HepG2 (cell line): ENCODE results near the gene CYB5R2. TPM values are rescaled to one million over a fixed set of nuclear protein-coding genes. Genes with fewer than 3 reads are reported as not detected.

Experiments used
- ATAC-seq: fragments of 200-7000 bp; cut with Tn5 transposase; 3 replicates; pipeline ENCODE4 v1.9.1; 2020; ENCODE audit warnings: mild to moderate bottlenecking, moderate library complexity
- BruUV-seq: library from RNA; stranded (reverse); fragments of 400-500 nt; replicated peaks from 2 replicates; lab custom pipeline; 2021; lab: Mats Ljungman, UMichigan
- CTCF ChIA-PET: fragments of 300-600 bp; formaldehyde crosslinking; extraction: SDS; loops from one replicate; lab custom pipeline; 2021; ENCODE audit warnings: low total read pairs, inconsistent platforms, low intra/inter-chr PET ratio; lab: Yijun Ruan, JAX
- POLR2A ChIA-PET: fragments of 350-600 bp; sonication (Branson Sonifier 250); formaldehyde crosslinking; loops from one replicate; lab custom pipeline; 2020; ENCODE audit warnings: antibody characterized with exemption, inconsistent platforms; lab: Yijun Ruan, JAX
- DNase-seq: peaks from one replicate; pipeline ENCODE4 v3.0.0-alpha.2; 2015; ENCODE audit warnings: low spot score
- FAIRE-seq: peaks from 3 replicates; lab custom pipeline; 2011; peaks lifted over from hg19 to GRCh38; lab: Jason Lieb, UNC
- H2AFZ ChIP-seq: one replicate; pipeline ENCODE4 v1.6.1; 2011; ENCODE audit warnings: low read length, inconsistent platforms
- H3K27ac ChIP-seq: fragments of 300-600 bp; 3 replicates; pipeline ENCODE4 v1.8.0; 2011; ENCODE audit warnings: mixed run types, mild to moderate bottlenecking, mixed read lengths, low read length, inconsistent platforms; ENCODE audit not compliant: insufficient read depth; ENCODE audit errors: extremely low read length
- H3K27me3 ChIP-seq, 2 experiments: fragments of 200-600 bp in 1 of 2; 2 replicates in 1 of 2; 3 replicates in 1 of 2; pipeline versions ENCODE4 v1.6.0 to v1.8.0; 2011; ENCODE audit warnings: low read length in 2 of 2, mild to moderate bottlenecking in 2 of 2, moderate library complexity in 2 of 2, inconsistent platforms in 1 of 2; ENCODE audit not compliant: insufficient read depth in 2 of 2, control insufficient read depth in 1 of 2
- H3K36me3 ChIP-seq, 2 experiments: fragments of 200-600 bp in 1 of 2; replicated peaks in 1 of 2; 2 replicates in 1 of 2; 3 replicates in 1 of 2; pipeline versions ENCODE4 v1.5.1 to v1.8.0; 2011; ENCODE audit warnings: low read length in 2 of 2, inconsistent platforms in 1 of 2; ENCODE audit not compliant: insufficient read depth in 2 of 2, control insufficient read depth in 1 of 2
- H3K4me1 ChIP-seq: 2 replicates; pipeline ENCODE4 v1.5.1; 2012; ENCODE audit warnings: low read length, inconsistent platforms; ENCODE audit not compliant: insufficient read depth
- H3K4me2 ChIP-seq: 2 replicates; pipeline ENCODE4 v1.6.0; 2011; ENCODE audit warnings: low read depth, low read length, inconsistent platforms
- H3K4me3 ChIP-seq, 3 experiments: fragments of 200-600 bp in 1 of 3; sonication (generic), shearing (Covaris generic) in 1 of 3; replicated peaks in 1 of 3; 2 replicates each; pipeline ENCODE4 v1.5.1; 2011 to 2016; ENCODE audit warnings: low read length in 3 of 3, inconsistent platforms in 2 of 3, low read depth in 2 of 3, mild to moderate bottlenecking in 2 of 3, control low read depth in 1 of 3, mixed read lengths in 1 of 3; ENCODE audit not compliant: insufficient read depth in 1 of 3
- H3K79me2 ChIP-seq: one replicate; pipeline ENCODE4 v1.6.1; 2011; ENCODE audit warnings: low read length, inconsistent platforms; ENCODE audit not compliant: insufficient read depth
- H3K9ac ChIP-seq: 2 replicates; pipeline ENCODE4 v1.6.0; 2011; ENCODE audit warnings: mild to moderate bottlenecking, low read depth, low read length, inconsistent platforms; ENCODE audit not compliant: insufficient read depth
- H3K9me3 ChIP-seq: 2 replicates; pipeline ENCODE4 v1.5.1; 2012; ENCODE audit warnings: mild to moderate bottlenecking, low read length
- H4K20me1 ChIP-seq: 2 replicates; pipeline ENCODE4 v1.6.0; 2011; ENCODE audit warnings: inconsistent platforms, mild to moderate bottlenecking, low read length, moderate library complexity; ENCODE audit not compliant: insufficient read depth
- ZNF615 ChIP-seq: sonication (generic); formaldehyde crosslinking; IDR thresholded peaks from 2 replicates; pipeline ENCODE4 v1.5.0; 2020; ENCODE audit warnings: mild to moderate bottlenecking, missing genetic modification reagents, borderline replicate concordance
- WGBS: methylation state at CpG from one replicate; pipeline ENCODE4 v1.1.6; 2017; ENCODE audit warnings: low lambda C conversion rate; 5-methylcytosine and 5-hydroxymethylcytosine counted together
- in situ Hi-C: cut with HindIII; loops from 2 replicates; pipeline ENCODE4 v1.10.0; 2017; ENCODE audit warnings: low pct_unique_long_range_greater_than_20kb; ENCODE audit not compliant: extremely low pct_ligation_motif_present
- intact Hi-C: fragments of 100-400 bp; cut with micrococcal nuclease; formaldehyde crosslinking; loops from one replicate; pipeline ENCODE4 v1.10.0; 2022; ENCODE audit not compliant: unreplicated experiment
- polyA plus RNA-seq, 8 experiments: library from polyadenylated mRNA; depleted of rRNA in 3 of 8; stranded (reverse) in 7 of 8; unstranded in 1 of 8; fragments of >200 nt; fragmentation: Illumina TruSeq in 4 of 8; extraction: Trizol in 4 of 8; gene quantifications; 2 replicates each; pipeline versions ENCODE4 v1.2.1 to v1.2.3, GENCODE V29; 2011 to 2016; ENCODE audit warnings: low read depth in 4 of 8, missing spikeins in 1 of 8, mixed read lengths in 1 of 8; ENCODE audit not compliant: insufficient read depth in 1 of 8
- total RNA-seq, 5 experiments: library from RNA; depleted of rRNA; stranded (reverse); fragments of >200 nt; fragmentation: Illumina TruSeq; extraction: Trizol; gene quantifications; 2 replicates each; pipeline ENCODE4 v1.2.3, GENCODE V29; 2016; ENCODE audit warnings: low read depth in 1 of 5
- TF ChIP-seq, protein P1 (sequence below): sonication (generic); formaldehyde crosslinking; IDR thresholded peaks from 2 replicates; pipeline ENCODE4 v1.4.0; 2020; ENCODE audit warnings: missing genetic modification reagents, borderline replicate concordance

The CYB5R2 gene
- total and polyA plus RNA-seq, 2 of the 13 experiments (the other 11 are each of a cell fraction or from before 2014, with no cell fraction given) = 0.40 to 0.51 TPM

- TF ChIP-seq, protein P1, sequence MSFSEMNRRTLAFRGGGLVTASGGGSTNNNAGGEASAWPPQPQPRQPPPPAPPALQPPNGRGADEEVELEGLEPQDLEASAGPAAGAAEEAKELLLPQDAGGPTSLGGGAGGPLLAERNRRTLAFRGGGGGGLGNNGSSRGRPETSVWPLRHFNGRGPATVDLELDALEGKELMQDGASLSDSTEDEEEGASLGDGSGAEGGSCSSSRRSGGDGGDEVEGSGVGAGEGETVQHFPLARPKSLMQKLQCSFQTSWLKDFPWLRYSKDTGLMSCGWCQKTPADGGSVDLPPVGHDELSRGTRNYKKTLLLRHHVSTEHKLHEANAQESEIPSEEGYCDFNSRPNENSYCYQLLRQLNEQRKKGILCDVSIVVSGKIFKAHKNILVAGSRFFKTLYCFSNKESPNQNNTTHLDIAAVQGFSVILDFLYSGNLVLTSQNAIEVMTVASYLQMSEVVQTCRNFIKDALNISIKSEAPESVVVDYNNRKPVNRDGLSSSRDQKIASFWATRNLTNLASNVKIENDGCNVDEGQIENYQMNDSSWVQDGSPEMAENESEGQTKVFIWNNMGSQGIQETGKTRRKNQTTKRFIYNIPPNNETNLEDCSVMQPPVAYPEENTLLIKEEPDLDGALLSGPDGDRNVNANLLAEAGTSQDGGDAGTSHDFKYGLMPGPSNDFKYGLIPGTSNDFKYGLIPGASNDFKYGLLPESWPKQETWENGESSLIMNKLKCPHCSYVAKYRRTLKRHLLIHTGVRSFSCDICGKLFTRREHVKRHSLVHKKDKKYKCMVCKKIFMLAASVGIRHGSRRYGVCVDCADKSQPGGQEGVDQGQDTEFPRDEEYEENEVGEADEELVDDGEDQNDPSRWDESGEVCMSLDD (CRISPR knock-in tag) = no peak
- TF ChIP-seq, all 625 proteins: peak for 0
Measured at GRCh38 chr11:7691759-7692350, 18.6 kb upstream of the CYB5R2 start (continued).

DNA sequence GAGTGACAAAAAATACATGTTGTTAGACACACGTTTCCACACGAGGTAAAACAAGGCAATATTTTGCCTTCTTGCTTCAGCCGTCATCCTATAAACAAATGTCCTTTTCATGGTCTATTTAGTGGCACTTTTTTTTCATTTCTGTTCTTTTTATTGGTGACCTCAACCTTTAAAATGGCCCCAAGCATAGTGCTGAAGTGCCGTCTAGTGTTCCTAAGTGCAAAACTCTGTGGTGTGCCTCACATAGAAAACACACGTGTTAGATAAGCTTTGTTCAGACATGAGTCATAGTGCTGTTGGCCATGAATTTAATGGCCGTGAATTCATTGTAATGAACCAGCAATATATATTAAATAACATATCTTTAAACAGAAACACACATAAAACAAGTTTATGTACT lies 17.3 kb upstream of the CYB5R2 start:
- BruUV-seq = no TSS peak
- no peak overlapping the region for H3K9ac ChIP-seq
- H3K27ac ChIP-seq = no peak overlapping the region
- no peaks in the 10 kb centered on the region for H4K20me1 ChIP-seq
- peaks cover 8% of the 10 kb centered on the region; the same call in 1 of the 2 replicates for H3K4me1 ChIP-seq
- DNase-seq = no peak
- no peaks in the 10 kb centered on the region for H3K79me2 ChIP-seq
- intact Hi-C loops = no loop called here
- no peaks in the 10 kb centered on the region for H3K9me3 ChIP-seq
- 6% methylated on average over 5 of the region's 6 CpGs for WGBS
- H3K4me2 ChIP-seq = no peak overlapping the region
- H2AFZ ChIP-seq = no peak overlapping the region
- no peak overlapping the region for H3K4me3 ChIP-seq
- no peak for TF ChIP-seq ZNF615 (CRISPR knock-in tag)
- TF ChIP-seq, all 625 proteins: peak for 0
- ATAC-seq (no peak), FAIRE-seq (no peak)
- Histone ChIP-seq H3K27me3 (peaks cover 2 to 25% of the 10 kb centered on the region in 2 experiments; a peak in 3 of 5 replicates), H3K36me3 (no peaks in the 10 kb centered on the region)
- ChIA-PET CTCF (no interaction called here), POLR2A (no interaction called here)
- in situ Hi-C loops = loop anchor here (25.0 kb wide), 1 partner anchor 328 kb away; no protein-coding TSS in a partner anchor
